Hepatocyte (in vitro differentiated cells): Measurements from ENCODE around the gene DTD1.

Experiments
- CTCF ChIP-seq: fragments of 200-600 bp; sonication (generic); IDR thresholded peaks from 2 replicates; pipeline ENCODE4 v1.5.1; 2016; ENCODE audit warnings: antibody characterized with exemption, mild to moderate bottlenecking; ENCODE audit not compliant: poor library complexity
- EZH2phosphoT487 ChIP-seq: fragments of 200-600 bp; sonication (generic); IDR thresholded peaks from one replicate; pipeline ENCODE4 v1.6.1; 2018; ENCODE audit warnings: antibody characterized with exemption, mild to moderate bottlenecking, low read depth, moderate library complexity; ENCODE audit not compliant: unreplicated experiment, severe bottlenecking

GRCh38 chr20:18743665-18744440 is 156.0 kb downstream of the DTD1 start:
- TF ChIP-seq CTCF = no peak
- TF ChIP-seq EZH2phosphoT487 = no peak
